Stimulated activated CD4-positive, alpha-beta T cell treated with anti-CD3 and anti-CD28 coated beads, Interleukin-1b, Interleukin-23, amount 100 ng/mL, for 24 hours (primary cell): ENCODE results near the gene ZNF181.
A peak's percentile ranks its signal among the peaks of the same experiment; 100 is the strongest.
"Not testable (repeated sequence)": the region's sequence is repeated elsewhere in the genome, so short reads cannot be mapped to it uniquely, and the experiment has no call there.

Experiments used
- DNase-seq, 4 experiments: peaks; one replicate each; pipeline ENCODE4 v3.0.0-alpha.2; 2020; ENCODE audit warnings: low read depth in 4 of 4, low spot score in 1 of 4

ZNF181 gene

DNA sequence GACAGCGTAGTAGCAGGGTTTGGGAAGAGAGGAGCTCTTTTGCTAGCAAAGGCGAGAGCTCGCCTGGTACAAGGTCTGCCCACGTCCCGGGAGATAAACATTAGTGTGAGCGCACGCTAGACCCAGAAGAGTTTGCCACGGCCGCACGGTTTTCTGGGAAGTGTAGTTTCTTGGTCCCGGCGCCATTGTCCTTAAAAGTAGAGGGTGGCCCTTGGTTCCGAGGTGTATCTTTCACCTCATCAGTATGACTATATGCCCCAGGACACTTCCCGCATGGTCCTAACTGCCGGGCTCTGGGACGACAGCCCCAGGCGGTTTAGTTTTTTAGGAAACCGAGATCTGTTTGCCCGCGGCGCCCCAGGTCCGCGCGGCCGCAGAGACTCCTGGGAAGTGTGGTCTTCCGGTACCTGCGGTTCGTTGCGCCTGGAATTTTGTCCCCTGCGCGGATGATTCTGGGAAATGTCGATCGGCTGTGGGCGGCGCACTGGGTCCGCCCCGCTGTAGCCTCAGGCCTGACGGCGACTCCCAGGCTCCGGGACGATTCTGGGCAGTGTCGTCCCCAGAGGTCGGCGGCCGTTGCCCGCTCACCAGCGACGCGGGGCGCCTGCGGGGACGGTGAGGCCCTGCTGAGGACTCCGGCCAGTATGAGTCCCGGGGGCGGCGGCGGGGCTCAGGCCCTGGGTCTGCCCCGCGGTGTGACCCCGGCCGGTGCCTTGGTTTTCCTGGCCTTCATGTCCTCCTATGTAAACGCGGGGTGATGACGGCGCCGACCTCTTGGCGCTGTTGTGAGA lies at the start of gene ZNF181:
TSS of gene ZNF181 (plus strand) at position 498 of the 791 bp plus-strand sequence. CDS start 795 bp downstream, outside the sequence.
- DNase-seq: peak; percentile 59 to 73 (median 67)

DNA sequence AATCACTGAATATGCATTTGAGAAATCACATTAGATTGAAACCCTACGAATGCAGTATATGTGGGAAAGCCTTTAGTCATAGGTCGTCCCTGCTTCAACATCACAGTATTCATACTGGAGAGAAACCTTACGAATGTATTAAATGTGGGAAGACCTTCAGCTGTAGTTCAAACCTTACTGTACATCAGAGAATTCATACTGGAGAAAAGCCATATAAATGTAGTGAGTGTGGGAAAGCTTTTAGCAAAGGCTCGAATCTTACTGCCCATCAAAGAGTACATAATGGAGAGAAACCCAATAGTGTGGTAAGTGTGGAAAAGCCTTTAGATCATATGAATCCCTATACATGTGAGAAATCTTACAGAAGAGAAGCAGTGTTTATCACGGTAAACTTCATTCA lies 48.8 kb upstream of the ZNF181 start:
- DNase-seq: not testable (repeated sequence)

DNA sequence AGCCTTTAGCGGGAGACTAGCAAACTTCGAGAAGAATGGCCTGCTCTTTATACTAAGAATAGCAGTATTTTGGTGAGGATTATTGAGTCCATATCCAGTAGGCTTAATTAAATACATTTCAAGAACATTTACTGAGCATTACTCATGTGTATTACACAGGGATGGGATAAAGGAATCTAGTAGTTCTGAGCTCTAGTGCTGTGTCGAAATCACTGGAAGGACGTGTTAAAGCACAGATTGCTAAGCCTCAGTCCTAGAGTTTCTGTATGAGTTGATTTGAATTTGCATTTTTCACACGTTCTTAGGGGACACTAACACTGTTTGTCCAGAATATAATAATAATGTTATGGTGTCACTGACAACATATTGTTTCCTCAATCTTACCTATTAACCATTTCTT lies 47.6 kb upstream of the ZNF181 start:
- no peak for DNase-seq

DNA sequence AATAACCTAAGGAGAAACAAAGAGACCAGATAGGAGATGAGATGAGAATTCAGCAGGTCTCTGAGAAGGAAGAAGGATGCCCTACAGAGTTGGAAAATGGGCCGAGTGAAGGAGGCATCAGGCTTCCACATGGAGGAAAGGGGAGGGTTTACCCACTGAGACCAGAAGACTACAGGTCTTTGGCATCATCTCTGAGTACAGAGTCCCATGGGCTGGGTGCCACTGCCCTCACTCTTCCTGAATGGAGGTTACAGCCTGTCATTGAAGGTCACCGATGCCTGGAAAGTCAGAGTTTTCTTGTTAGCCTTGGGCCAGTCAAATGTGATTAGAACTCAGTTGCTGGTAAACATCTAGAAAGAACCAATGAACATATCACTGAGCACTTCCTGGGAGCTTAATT lies 46.7 kb upstream of the ZNF181 start:
- DNase-seq: no peak

DNA sequence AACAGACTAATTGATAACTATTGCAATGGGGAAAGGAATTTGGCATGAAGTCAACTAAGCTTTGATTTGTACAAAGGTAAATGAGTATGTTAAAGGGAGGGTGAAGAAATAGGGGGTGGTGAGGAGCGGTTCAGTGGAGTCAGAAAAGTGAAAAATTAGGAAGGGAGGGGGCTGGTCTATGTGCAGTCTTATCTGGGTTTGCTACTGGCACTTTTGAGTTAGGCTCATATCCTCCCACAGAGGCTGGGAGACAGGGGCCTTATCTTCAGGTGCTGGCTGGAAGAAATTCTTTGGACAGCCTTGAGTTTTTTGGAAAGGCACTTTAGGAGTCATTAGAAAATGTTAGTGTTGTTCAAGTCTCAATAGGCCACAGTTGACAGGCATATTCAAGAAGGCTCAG lies 45.5 kb upstream of the ZNF181 start:
- no peak for DNase-seq

DNA sequence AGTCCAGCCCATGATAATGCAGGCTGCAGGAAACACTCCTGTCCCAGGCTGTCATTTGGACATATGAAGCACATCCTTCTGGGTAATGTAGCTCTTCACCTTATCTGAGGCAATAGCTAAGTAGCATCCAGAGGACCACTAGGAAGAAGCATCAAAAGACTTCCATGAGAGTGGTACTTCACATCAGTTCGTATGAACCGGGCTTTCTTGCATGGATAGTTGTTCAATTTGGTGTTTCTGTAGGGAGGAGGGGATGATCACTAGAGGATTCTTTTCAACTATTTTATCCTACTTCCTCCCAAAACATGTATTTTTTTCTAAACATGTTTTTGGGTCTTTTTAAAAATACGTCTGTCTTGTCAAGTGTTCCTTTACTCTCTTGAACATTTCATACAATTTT lies 43.7 kb upstream of the ZNF181 start:
- DNase-seq: no peak

DNA sequence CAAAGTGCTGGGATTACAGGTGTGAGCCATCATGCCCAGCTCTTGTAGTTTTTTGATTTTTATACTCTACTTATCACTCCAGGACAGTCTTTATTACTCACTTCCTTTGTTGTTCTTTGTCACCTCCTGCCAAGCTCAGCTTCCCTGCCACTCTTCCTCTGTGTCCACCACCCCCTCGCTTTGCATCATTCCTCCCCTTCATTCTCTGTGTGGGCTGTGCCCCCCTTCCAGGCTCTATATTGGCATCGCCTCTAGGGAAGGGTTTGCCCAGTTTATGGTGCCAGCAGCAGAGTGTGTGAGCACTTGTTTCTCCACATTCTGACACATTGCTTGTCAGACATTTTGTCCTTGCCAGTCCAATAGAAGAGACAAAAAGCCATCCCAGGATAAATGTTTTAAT lies 41.5 kb upstream of the ZNF181 start:
- DNase-seq: no peak

DNA sequence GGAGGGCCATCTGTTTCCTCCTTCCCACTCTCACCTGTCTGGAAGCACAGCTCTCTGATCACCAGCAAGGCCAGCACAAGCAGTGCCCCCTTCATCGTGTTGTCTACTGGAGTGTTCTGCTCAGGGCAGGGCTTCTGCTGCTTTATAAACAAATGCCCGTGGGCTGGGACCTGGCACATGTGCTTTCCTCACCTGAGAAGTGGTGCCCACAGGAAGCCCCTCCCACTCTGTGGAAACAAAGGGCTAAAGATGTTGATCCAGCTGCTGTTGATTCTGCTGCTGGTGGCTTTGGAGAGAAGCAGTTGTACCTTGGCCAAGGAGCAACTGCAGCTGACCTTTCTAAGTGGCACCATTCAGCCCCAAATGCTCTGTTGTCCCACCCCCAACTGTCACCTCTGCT lies 26.4 kb upstream of the ZNF181 start:
- no peak for DNase-seq

DNA sequence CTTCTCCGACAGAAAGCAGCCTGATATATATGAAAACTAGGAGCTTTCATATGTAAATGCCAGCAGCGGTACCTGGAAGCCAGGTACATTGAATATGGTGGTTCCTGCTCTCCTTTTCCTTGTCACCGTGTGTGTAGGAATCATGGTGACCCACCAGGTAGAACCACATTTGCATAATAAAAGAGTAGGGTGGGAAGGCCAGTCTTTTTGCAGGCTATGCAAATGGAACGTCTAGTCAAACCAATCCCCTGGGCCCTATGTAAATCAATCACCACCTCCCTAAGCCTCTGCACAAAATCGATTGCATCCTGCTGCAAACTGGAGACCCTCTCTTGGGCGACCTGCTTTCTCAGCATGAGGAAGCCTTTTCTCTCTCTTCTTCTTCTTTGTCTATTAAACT lies 22.2 kb upstream of the ZNF181 start:
- DNase-seq: no peak

DNA sequence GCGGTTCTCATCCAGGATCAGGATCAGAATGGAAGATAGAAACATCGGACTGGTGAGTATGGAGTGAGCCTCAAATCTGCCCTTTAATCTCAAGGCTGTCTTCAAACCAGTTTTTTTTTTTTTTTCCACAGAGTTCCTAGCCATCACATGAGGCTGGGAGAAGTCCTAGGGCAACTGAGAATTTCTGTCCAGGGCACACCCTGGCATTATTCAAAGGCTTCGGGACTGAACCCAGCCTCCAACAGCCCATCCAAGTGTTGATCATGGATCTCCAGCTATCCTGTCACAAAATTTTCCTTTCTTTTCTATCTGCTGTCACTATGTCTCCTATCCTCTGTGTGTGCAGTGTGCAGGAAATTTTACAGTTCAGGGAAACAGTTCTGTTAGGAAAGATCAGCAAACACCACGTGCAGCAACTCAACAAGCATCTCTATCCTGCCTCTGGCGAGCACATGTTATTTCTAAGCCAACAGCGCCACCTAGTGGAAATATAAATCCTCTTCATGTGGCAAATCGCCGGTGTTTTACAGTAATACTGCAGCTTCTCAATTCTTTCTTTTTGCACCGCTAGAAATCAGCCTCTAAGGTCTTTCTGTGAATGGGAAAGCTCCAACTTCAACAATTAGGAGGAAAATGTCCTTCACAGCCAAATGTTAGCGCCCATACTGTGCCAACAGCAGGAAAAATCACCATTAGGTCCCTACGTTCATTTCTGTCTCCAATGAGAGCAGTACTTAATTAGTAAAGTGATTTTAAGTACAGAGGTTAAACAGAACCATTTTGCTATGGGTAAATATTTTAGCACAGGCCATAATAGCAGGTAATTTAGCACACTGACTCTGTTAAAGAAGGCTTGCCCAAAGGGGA lies 21.4 kb upstream of the ZNF181 start:
- peak; percentile 16 to 42 (median 32) for DNase-seq

DNA sequence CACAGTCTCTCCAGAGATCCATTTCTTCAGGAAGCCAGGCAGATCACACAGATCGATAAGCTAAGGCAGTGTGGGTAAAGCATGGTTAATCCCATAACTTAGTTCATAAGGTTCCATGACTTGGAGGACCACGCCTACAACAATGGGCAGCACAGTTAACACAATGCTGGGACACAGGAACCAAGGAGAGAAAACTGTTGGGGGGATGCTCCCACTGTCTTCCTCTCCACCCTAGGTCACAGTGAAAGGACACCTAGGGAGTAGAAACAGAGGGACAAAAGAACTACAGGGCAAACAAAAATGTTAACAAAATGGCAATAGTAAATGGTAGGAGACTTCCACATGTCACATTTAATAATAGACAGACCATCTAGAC lies 20.8 kb upstream of the ZNF181 start:
- DNase-seq: no peak

DNA sequence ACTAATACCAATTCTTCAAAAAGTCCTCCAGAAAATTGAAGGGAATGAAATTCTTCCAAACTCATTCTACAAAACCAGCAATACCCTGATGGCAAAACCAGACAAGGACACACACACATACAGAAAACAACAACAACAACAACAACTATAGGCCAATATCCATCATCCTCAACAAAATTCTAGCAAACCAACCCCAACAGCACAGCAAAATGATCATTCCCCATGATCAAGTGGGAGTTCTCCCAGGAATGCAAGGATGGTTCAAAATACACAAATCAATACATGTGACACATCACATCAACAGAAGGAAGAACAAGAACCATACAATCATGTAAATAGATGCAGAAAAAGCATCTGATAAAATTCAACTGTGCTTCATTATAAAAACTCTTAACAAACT lies 18.7 kb upstream of the ZNF181 start:
- DNase-seq: no peak

DNA sequence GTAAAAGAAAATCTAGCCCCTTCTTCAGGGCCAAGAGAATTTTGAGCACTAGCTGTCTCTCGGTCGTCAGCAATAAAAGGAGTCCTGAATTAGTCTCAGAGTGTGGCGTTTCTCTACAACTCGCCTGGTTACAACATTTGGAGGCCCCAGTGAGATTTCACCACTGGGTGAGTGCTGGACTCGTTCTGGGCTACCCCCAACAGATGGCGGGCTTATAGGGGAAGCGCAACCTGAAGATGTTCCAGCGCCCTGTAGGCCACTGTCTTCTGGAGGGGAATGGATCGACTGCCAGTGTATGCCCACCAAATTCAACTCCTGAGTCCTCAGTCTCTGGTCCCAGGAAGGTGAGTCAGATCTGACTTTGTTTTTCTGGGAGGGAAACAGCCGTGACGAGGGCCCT lies 11.7 kb upstream of the ZNF181 start:
- DNase-seq: no peak

DNA sequence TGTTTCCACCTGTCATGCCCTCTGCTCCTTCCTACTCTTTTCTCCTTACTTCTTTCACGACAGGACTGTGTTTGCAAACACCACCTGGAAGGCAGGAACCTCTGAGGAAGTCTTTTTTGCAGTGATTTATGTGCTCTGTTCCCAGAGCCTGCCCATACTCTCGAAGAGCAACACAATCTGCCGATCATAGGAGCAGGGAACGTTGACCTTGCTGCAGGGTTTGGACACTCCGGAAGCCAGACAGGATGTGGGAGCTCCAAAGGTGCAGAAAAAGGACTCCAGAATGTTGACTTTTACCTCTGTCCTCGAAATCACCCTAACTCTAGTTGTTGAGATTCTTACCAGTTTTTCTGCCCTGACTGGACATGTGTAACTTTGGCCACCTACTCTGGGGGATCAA lies 8.6 kb upstream of the ZNF181 start:
- DNase-seq: no peak

DNA sequence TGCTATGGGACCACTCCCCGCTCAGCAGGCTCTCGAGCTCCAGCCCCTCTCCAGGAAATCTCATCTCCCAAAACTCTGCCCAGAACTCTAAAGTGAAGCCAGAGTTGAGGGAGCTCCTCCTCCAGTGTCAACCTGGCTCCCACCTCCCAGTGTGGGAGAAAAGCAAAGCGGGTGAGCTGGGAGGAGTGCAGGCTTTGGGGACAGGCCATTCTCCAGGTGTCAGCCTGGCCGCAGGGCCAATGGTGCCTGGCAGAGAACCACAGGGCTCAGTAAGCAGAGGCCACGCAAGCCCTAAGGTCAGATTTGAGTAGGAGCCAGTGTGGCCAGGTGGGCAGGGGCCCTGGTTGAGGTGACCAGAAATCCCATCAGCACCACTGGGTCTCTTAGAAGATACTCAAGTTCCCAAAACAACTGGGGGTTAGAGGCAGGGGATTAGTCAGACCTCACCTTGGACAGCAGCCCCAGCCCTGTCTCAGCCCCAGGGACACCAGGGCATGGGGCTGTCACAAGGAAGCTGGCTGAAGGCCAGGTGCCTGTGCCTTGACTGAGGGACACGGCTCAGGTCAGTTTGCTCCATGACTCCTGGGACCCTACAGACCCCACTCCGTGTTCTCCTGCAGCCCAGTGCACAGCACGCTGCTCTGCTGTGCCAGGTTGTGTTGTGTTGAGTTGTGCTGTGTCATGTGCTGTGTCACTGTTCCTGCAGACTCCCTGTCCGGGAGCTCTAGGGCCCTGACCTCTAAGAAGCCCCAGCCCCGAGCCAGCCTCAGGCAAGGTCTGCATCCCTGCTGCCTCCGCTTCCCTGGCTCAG lies 2.8 kb upstream of the ZNF181 start:
- no peak for DNase-seq

DNA sequence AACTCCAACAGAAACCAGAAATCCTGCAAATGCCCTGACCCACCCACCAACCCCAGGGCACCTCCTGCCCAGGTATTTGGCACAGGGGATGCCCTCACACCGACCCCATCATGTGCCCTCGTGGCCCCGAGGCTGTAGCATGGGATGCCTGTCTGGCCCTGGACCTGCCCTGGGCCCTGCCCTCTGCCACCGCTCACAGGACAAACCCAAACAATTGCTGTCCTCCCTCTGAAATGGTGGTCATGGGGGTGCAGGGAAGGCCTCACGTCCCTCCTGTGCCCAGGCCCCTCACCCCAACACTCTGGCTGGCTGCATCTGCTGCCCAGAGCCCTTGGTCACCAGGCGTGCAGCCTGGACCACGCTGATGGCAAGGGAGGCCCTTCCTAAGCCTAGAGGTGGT lies 2.1 kb upstream of the ZNF181 start:
- DNase-seq: no peak

DNA sequence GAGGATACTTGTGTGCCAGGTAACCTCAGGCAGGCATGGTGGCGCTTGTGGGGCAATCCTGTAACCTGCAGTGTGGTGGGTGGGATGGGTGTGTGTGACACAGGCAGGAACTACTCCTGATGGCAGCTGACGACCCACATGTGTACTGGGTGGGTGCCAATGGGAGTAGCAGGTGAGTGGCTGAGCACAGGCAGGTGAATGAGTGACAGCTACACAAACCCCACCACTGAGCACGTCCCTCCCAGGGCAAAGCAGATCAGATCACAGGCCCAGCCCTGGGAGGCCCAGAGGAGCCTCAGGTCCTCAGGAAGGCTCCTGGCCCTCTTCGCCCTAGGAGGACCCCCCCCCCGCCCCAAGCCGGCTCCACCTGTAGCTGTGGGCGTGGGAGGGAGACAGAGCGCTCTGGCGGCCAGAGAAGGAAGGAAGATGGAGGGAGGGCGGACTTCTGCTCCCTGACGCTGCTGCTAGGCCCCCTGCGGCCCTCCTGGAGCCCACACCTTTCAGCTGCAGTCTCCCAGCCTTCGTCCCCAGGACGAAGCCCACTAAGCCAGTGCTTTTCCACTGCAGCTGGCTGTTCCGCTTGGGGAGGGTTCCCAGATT lies 1.3 kb upstream of the ZNF181 start:
- DNase-seq: no peak

DNA sequence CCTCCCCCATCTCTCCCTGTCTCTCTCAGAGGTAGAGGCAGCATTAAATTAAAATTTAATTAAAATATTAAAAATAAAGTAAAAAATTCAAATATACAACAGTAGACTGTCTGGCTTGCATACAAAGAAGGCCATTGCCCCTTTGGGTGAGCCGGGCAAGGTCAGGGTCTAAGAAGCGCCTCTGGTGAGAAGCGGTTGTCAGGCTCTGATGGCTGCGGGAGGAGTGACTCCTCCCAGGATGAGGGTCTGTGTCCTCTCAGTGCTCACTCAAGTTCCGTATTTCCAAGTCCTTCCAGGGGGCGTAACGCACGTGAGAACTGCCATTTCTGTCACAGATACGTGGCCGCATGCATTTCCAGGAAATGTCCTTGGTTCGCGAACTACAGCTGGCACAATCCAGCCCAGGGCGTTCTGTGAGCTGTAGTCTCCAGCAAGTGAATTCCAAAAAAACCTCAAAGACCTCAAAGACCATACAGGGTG lies 737 bp upstream of the ZNF181 start:
- no peak for DNase-seq

DNA sequence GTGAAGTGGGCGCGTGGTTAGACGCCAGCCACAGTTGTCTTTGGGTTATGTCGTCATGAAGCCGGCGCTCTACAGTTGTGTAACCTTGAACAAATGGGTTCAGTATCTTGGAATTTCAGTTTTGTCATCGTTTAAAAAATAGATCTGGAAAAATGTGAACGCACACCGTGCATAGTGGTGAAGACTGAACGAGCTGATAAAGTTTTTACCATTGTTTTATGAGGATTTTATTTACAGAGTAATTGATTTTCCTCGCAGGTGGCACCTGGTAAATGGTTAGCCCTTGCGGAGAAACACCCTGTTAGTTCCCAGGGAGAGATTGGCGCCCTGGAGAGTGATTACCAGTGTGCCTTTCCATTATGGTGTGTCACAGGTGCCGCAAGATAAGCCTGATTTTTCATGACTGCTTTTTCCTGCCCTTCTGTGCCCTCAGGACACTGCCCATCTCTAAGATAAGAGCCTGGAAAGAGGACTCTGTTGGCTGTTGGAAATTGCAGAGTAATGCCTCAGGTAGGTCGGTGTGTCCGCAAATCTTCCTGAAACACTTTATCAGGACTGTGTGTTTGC lies 577 bp downstream of the ZNF181 start:
- DNase-seq: no peak

DNA sequence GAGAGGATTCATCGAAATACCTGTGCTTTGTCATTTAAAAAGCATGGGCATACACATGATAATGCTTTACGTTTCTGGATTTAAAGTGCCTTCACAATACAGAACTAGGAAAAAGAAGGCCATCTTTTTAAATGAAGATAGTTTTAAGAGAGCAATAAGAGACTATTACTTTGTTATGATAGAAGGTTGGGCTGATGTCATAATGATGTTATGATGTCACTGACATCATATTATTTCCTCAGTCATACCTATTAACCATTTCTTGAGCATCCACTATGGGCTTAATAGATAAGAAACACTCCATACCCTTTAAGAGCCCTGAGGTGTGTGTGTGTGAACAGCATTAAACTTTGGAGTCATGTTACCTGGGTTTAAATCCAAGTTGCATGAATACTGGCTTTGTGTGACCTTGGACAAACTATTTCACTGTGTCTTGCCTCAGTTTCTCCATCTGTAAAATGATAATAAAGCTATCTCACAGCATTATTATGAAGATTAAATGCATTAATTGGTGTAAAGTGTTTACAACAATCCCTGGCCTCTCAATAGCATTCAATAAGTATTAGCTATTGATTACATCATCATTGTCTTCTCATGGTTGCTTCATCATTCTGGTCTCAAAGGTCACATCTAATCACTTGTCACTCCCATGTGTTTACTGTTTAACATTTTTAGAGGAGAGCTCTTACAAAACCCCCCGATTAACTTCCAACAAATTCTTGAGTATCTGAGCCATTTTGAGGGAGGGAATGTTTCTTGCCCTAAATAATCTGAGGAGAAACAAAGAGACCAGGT lies 11.1 kb downstream of the ZNF181 start:
- DNase-seq: no peak
